IMR-90 (cell line): ENCODE results near the gene LGI4. TPM values are rescaled to one million over a fixed set of nuclear protein-coding genes. Genes with fewer than 3 reads are reported as not detected.

ENCODE experiments used
- ATAC-seq: fragments of 200-7000 bp; cut with Tn5 transposase; 2 replicates; pipeline ENCODE4 v1.9.1; 2020; ENCODE audit warnings: low read depth, mild to moderate bottlenecking, moderate library complexity
- BruUV-seq: library from RNA; stranded (reverse); fragments of 400-500 nt; replicated peaks from 2 replicates; lab custom pipeline; 2021; lab: Mats Ljungman, UMichigan
- CTCF ChIA-PET: fragments of 300-600 bp; formaldehyde crosslinking; extraction: SDS; loops from one replicate; lab custom pipeline; 2021; ENCODE audit warnings: antibody characterized with exemption; lab: Yijun Ruan, JAX
- POLR2A ChIA-PET: fragments of 300-600 bp; sonication (Branson Sonifier 250); formaldehyde crosslinking; loops from one replicate; lab custom pipeline; 2022; ENCODE audit warnings: antibody characterized with exemption; ENCODE audit not compliant: unreplicated experiment; lab: Charles Lee
- DNase-seq: peaks from one replicate; pipeline ENCODE4 v3.0.0; 2013
- H2AFZ ChIP-seq: replicated peaks from 2 replicates; pipeline ENCODE3; 2013; ENCODE audit warnings: low read length, mild to moderate bottlenecking; ENCODE audit not compliant: poor library complexity
- H2AK5ac ChIP-seq: 2 replicates; pipeline ENCODE4 v1.6.1; 2013; ENCODE audit warnings: low read depth, low read length, inconsistent platforms
- H2AK9ac ChIP-seq: replicated peaks from 2 replicates; pipeline ENCODE3; 2013; ENCODE audit warnings: mild to moderate bottlenecking, low read depth, low read length, moderate library complexity; ENCODE audit not compliant: poor library complexity
- H2BK120ac ChIP-seq: 2 replicates; pipeline ENCODE4 v1.6.1; 2013; ENCODE audit warnings: low read depth, low read length, inconsistent platforms
- H2BK15ac ChIP-seq: 3 replicates; pipeline ENCODE4 v1.6.1; 2013; ENCODE audit warnings: low read depth, low read length, inconsistent platforms
- H2BK20ac ChIP-seq: 2 replicates; pipeline ENCODE4 v1.6.1; 2013; ENCODE audit warnings: low read depth, mild to moderate bottlenecking, inconsistent platforms, low read length, moderate library complexity
- H2BK5ac ChIP-seq: 2 replicates; pipeline ENCODE4 v1.6.1; 2013; ENCODE audit warnings: mild to moderate bottlenecking, low read depth, low read length, inconsistent platforms; ENCODE audit not compliant: poor library complexity, severe bottlenecking
- H3K14ac ChIP-seq: replicated peaks from 2 replicates; pipeline ENCODE4 v1.6.1; 2013; ENCODE audit warnings: low read depth, low read length, inconsistent platforms
- H3K18ac ChIP-seq: 2 replicates; pipeline ENCODE4 v1.6.1; 2013; ENCODE audit warnings: low read depth, low read length, control low read depth
- H3K23ac ChIP-seq: 2 replicates; pipeline ENCODE4 v1.6.1; 2013; ENCODE audit warnings: low read depth, low read length, inconsistent platforms
- H3K27ac ChIP-seq: 2 replicates; pipeline ENCODE4 v1.5.1; 2013; ENCODE audit warnings: mild to moderate bottlenecking, control low read depth, low read length; ENCODE audit not compliant: insufficient read depth
- H3K27me3 ChIP-seq: 2 replicates; pipeline ENCODE4 v1.6.1; 2013; ENCODE audit warnings: low read length; ENCODE audit not compliant: control insufficient read depth, insufficient read depth
- H3K36me3 ChIP-seq: 2 replicates; pipeline ENCODE4 v1.6.1; 2013; ENCODE audit warnings: low read length, mixed read lengths; ENCODE audit not compliant: control insufficient read depth, insufficient read depth
- H3K4ac ChIP-seq: 2 replicates; pipeline ENCODE4 v1.6.1; 2013; ENCODE audit warnings: low read depth, low read length, inconsistent platforms
- H3K4me1 ChIP-seq: 2 replicates; pipeline ENCODE4 v1.6.1; 2013; ENCODE audit warnings: low read length, mixed read lengths; ENCODE audit not compliant: control insufficient read depth, insufficient read depth
- H3K4me2 ChIP-seq: 2 replicates; pipeline ENCODE4 v1.6.1; 2013; ENCODE audit warnings: low read depth, mild to moderate bottlenecking, control low read depth, low read length, moderate library complexity
- H3K4me3 ChIP-seq: 2 replicates; pipeline ENCODE4 v1.5.1; 2013; ENCODE audit warnings: low read depth, mild to moderate bottlenecking, control low read depth, low read length, moderate library complexity; ENCODE audit not compliant: insufficient read depth
- H3K56ac ChIP-seq: 2 replicates; pipeline ENCODE4 v1.6.1; 2013; ENCODE audit warnings: low read length, inconsistent platforms; ENCODE audit not compliant: insufficient read depth; ENCODE audit errors: extremely low read depth
- H3K79me1 ChIP-seq, 2 experiments: 2 replicates each; pipeline ENCODE4 v1.6.1; 2013; ENCODE audit warnings: low read length in 2 of 2, inconsistent platforms in 1 of 2, low read depth in 1 of 2
- H3K9ac ChIP-seq: 2 replicates; pipeline ENCODE4 v1.6.1; 2013; ENCODE audit warnings: low read depth, low read length, control low read depth
- H3K9me1 ChIP-seq: 2 replicates; pipeline ENCODE4 v1.6.1; 2013; ENCODE audit warnings: low read length, inconsistent platforms; ENCODE audit not compliant: insufficient read depth
- H3K9me3 ChIP-seq: 2 replicates; pipeline ENCODE4 v1.6.1; 2013; ENCODE audit warnings: low read length; ENCODE audit not compliant: control insufficient read depth, insufficient read depth
- H4K20me1 ChIP-seq: 2 replicates; pipeline ENCODE4 v1.6.1; 2013; ENCODE audit warnings: low read length, inconsistent platforms; ENCODE audit not compliant: insufficient read depth
- H4K5ac ChIP-seq: 2 replicates; pipeline ENCODE4 v1.6.1; 2013; ENCODE audit warnings: mild to moderate bottlenecking, low read depth, low read length, control low read depth
- H4K8ac ChIP-seq, 2 experiments: 2 replicates each; pipeline ENCODE4 v1.6.1; 2013; ENCODE audit warnings: low read depth in 2 of 2, low read length in 2 of 2, control low read depth in 1 of 2, inconsistent platforms in 1 of 2
- H4K91ac ChIP-seq: 2 replicates; pipeline ENCODE4 v1.6.1; 2013; ENCODE audit warnings: low read depth, low read length, inconsistent platforms; ENCODE audit not compliant: insufficient read depth
- BHLHE40 ChIP-seq: fragments of 150-350 bp; IDR thresholded peaks from 2 replicates; pipeline ENCODE4 v1.6.1; 2016; ENCODE audit warnings: mild to moderate bottlenecking, low read depth, low read length
- CEBPB ChIP-seq: IDR thresholded peaks from 2 replicates; pipeline ENCODE4 v1.6.1; 2012; ENCODE audit warnings: low read depth, low read length, improper control_type of control experiment
- CHD1 ChIP-seq: IDR thresholded peaks from 2 replicates; pipeline ENCODE4 v1.6.1; 2012; ENCODE audit warnings: low read depth, low read length, improper control_type of control experiment
- CTCF ChIP-seq: conservative IDR thresholded peaks from 2 replicates; pipeline ENCODE4 v1.5.1; 2012; ENCODE audit warnings: mild to moderate bottlenecking, low read depth, low read length, improper control_type of control experiment
- ELK1 ChIP-seq: fragments of 150-350 bp; IDR thresholded peaks from 2 replicates; pipeline ENCODE4 v1.6.1; 2016; ENCODE audit warnings: low read depth, mild to moderate bottlenecking, low read length, moderate library complexity, borderline replicate concordance
- FOS ChIP-seq: fragments of 150-350 bp; IDR thresholded peaks from 2 replicates; pipeline ENCODE4 v1.6.1; 2016; ENCODE audit warnings: low read depth, low read length
- MAFK ChIP-seq: IDR thresholded peaks from 2 replicates; pipeline ENCODE4 v1.6.1; 2012; ENCODE audit warnings: low read depth, low read length, improper control_type of control experiment
- MAZ ChIP-seq: IDR thresholded peaks from 2 replicates; pipeline ENCODE4 v1.6.1; 2012; ENCODE audit warnings: low read depth, mild to moderate bottlenecking, low read length, improper control_type of control experiment, moderate library complexity, borderline replicate concordance
- MXI1 ChIP-seq: IDR thresholded peaks from 2 replicates; pipeline ENCODE4 v1.6.1; 2012; ENCODE audit warnings: low read depth, mild to moderate bottlenecking, low read length, moderate library complexity, borderline replicate concordance
- NFE2L2 ChIP-seq: fragments of 150-350 bp; IDR thresholded peaks from 2 replicates; pipeline ENCODE4 v1.6.1; 2016; ENCODE audit warnings: low read depth, mild to moderate bottlenecking, low read length
- POLR2A ChIP-seq: IDR thresholded peaks from 2 replicates; pipeline ENCODE4 v1.6.1; 2012; ENCODE audit warnings: mild to moderate bottlenecking, low read depth, low read length
- RAD21 ChIP-seq: IDR thresholded peaks from 2 replicates; pipeline ENCODE4 v1.6.1; 2012; ENCODE audit warnings: low read length, improper control_type of control experiment
- RCOR1 ChIP-seq: IDR thresholded peaks from 2 replicates; pipeline ENCODE4 v1.6.1; 2012; ENCODE audit warnings: mild to moderate bottlenecking, low read length, improper control_type of control experiment; ENCODE audit not compliant: insufficient replicate concordance
- RFX5 ChIP-seq: IDR thresholded peaks from 2 replicates; pipeline ENCODE4 v1.8.0; 2012; ENCODE audit warnings: low read depth, mild to moderate bottlenecking, low read length, moderate library complexity
- SMC3 ChIP-seq: fragments of 150-350 bp; IDR thresholded peaks from 2 replicates; pipeline ENCODE4 v1.6.1; 2016; ENCODE audit warnings: low read depth, mild to moderate bottlenecking, antibody characterized with exemption, low read length, moderate library complexity
- USF2 ChIP-seq: fragments of 150-350 bp; IDR thresholded peaks from 2 replicates; pipeline ENCODE4 v1.6.1; 2017; ENCODE audit warnings: mild to moderate bottlenecking, antibody characterized with exemption, low read length, low read depth
- WGBS, 2 experiments: methylation state at CpG; one replicate each; pipeline versions ENCODE4 v1.1.5 to v1.1.7; 2013; ENCODE audit warnings: missing lambda C conversion rate in 2 of 2; ENCODE audit not compliant: insufficient read length in 1 of 2; ENCODE audit errors: extremely low coverage in 2 of 2; 5-methylcytosine and 5-hydroxymethylcytosine counted together
- dilution Hi-C: fragments of 300-500 bp; cut with HindIII; formaldehyde crosslinking; loops from one replicate; pipeline ENCODE4 v1.14.3; 2018; ENCODE audit warnings: low sequenced_read_pairs; ENCODE audit not compliant: unreplicated experiment
- in situ Hi-C: fragments of 300-500 bp; cut with MboI; formaldehyde crosslinking; loops from 3 replicates; pipeline ENCODE4 v1.14.3; 2019; ENCODE audit warnings: low sequenced_read_pairs, inconsistent platforms, mixed read lengths
- intact Hi-C: fragments of 100-400 bp; cut with micrococcal nuclease; formaldehyde crosslinking; loops from 2 replicates; pipeline ENCODE4 v1.10.0; 2022
- polyA plus RNA-seq, 3 experiments: library from polyadenylated mRNA; depleted of rRNA; stranded (reverse); fragments of >200 nt; gene quantifications; 2 replicates each; pipeline ENCODE4 v1.2.3, GENCODE V29; 2012; ENCODE audit warnings: low replicate concordance in 1 of 3
- total RNA-seq: library from RNA; depleted of rRNA; stranded (reverse); fragments of >200 nt; gene quantifications from 2 replicates; pipeline ENCODE4 v1.2.3, GENCODE V29; 2012

LGI4 gene
- total and polyA plus RNA-seq, 2 of the 4 experiments (the other 2 are of a cell fraction), result 0.10 TPM; not detected in 1

DNA sequence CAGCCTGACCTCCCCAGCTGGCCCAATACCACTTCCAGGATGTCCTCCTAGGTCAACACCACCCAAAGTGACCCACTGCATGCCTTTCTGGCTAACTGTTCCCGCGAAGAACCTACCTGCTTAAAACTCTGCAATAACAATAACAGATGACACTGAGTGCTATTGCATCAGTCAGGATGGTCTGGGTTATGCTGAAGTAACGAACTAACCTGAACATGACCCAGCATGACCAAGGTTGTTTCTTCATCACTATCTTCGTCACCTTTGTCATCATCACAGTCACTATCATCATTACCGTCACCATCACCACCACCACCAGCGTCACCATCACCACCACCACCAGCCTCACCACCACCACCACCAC, 29.8 kb downstream of the LGI4 start:
- Histone ChIP-seq H2BK20ac (no peak overlapping the region), H3K14ac (no peak overlapping the region), H3K9ac (no peak overlapping the region), H4K8ac (no peak overlapping the region), H3K27me3 (no peaks in the 10 kb centered on the region; the same call in 1 of the 2 replicates), H2BK15ac (no peak overlapping the region), H2BK5ac (no peak overlapping the region), H3K36me3 (no peaks in the 10 kb centered on the region), H2AFZ (no peak overlapping the region), H4K5ac (no peak overlapping the region), H3K9me3 (peaks cover 5% of the 10 kb centered on the region; the same call in 1 of the 2 replicates), H4K91ac (no peak overlapping the region), H2BK120ac (no peak overlapping the region), H3K4ac (no peak overlapping the region), H2AK9ac (peak overlapping the region; percentile 28), H3K23ac (no peak overlapping the region), H3K27ac (no peak overlapping the region), H3K56ac (no peak overlapping the region), H4K20me1 (no peaks in the 10 kb centered on the region), H3K4me3 (no peak overlapping the region), H3K4me1 (no peaks in the 10 kb centered on the region), H2AK5ac (no peak overlapping the region), H3K4me2 (no peak overlapping the region), H3K79me1 (no peaks in the 10 kb centered on the region), H3K18ac (no peak overlapping the region), H3K9me1 (no peaks in the 10 kb centered on the region)
- POLR2A ChIA-PET, result no interaction called here
- in situ Hi-C loops, result no loop called here
- dilution Hi-C loops, result no loop called here
- intact Hi-C loops, result no loop called here
- ATAC-seq, result no peak
- TF ChIP-seq NFE2L2 (no peak), RAD21 (no peak), FOS (no peak), ELK1 (no peak), POLR2A (no peak), CTCF (no peak), MAZ (no peak), SMC3 (no peak), MXI1 (no peak), CEBPB (no peak), RFX5 (no peak), RCOR1 (no peak), MAFK (no peak), USF2 (no peak), CHD1 (no peak), BHLHE40 (no peak)
- BruUV-seq, result no TSS peak
- WGBS, 2 experiments, result 70% methylated on average over 4 of the region's 6 CpGs; no CpG with 5 or more reads in 1 of the 2 experiments
- DNase-seq, result no peak
- CTCF ChIA-PET, result no interaction called here
